ENCODE data around the gene WNT10A. TPM values are rescaled to one million over a fixed set of nuclear protein-coding genes. Genes with fewer than 3 reads are reported as not detected.
"Not testable (repeated sequence)": the region's sequence is repeated elsewhere in the genome, so short reads cannot be mapped to it uniquely, and the experiment has no call there.

WNT10A gene
- total and polyA plus RNA-seq, 3 donors from 2014 or later = 1.5 to 2.5 (median 2.1) TPM

GRCh38 chr2:218833023-218833609 lies 47.5 kb upstream of the WNT10A start:
- Histone ChIP-seq H3K4me1 (peaks cover 8% of the 10 kb centered on the region), H3K9me3 (no peaks in the 10 kb centered on the region), H3K36me3 (ENCODE audit: low read depth, missing control alignments) (no peaks in the 10 kb centered on the region), H3K4me3 (no peak overlapping the region), H3K27me3 (no peaks in the 10 kb centered on the region), H3K27ac (no peak overlapping the region)
- DNase-seq = no peak
- TF ChIP-seq CTCF (IDR thresholded peaks at IDR 0.05) (no peak), POLR2A (IDR thresholded peaks at IDR 0.05) (no peak)
- WGBS, 2 donors = 70 to 79% methylated on average over 4 of the region's 4 CpGs
- intact Hi-C loops (cut with DNase I; ENCODE audit: low total_unique reads) = no loop called here

- peaks cover 8% of the 10 kb centered on the region for H3K4me1 ChIP-seq
- H3K27ac ChIP-seq = no peak overlapping the region
- H3K9me3 ChIP-seq = no peaks in the 10 kb centered on the region
- no peaks in the 10 kb centered on the region for H3K27me3 ChIP-seq
- 82 to 85% methylated on average over 4 of the region's 4 CpGs for WGBS, 2 donors
- intact Hi-C loops (cut with DNase I; ENCODE audit: low total_unique reads) = no loop called here
- no peak for TF ChIP-seq POLR2A (IDR thresholded peaks at IDR 0.05)
- TF ChIP-seq CTCF (IDR thresholded peaks at IDR 0.05) = no peak
- H3K36me3 ChIP-seq (ENCODE audit: low read depth, missing control alignments) = no peaks in the 10 kb centered on the region
- no peak overlapping the region for H3K4me3 ChIP-seq
- DNase-seq = no peak
Observed at GRCh38 chr2:218834685-218835084, 46.0 kb upstream of the WNT10A start.

GRCh38 chr2:218837495-218837894 lies 43.2 kb upstream of the WNT10A start:
- Histone ChIP-seq H3K4me3 (no peak overlapping the region), H3K36me3 (ENCODE audit: low read depth, missing control alignments) (no peaks in the 10 kb centered on the region), H3K4me1 (peaks cover 2% of the 10 kb centered on the region), H3K27ac (no peak overlapping the region), H3K27me3 (no peaks in the 10 kb centered on the region), H3K9me3 (no peaks in the 10 kb centered on the region)
- DNase-seq = no peak
- 82% methylated on average over 2 of the region's 2 CpGs for WGBS, 2 donors
- intact Hi-C loops (cut with DNase I; ENCODE audit: low total_unique reads) = no loop called here
- TF ChIP-seq CTCF (IDR thresholded peaks at IDR 0.05) (no peak), POLR2A (IDR thresholded peaks at IDR 0.05) (no peak)

GRCh38 chr2:218839430-218839829 lies 41.2 kb upstream of the WNT10A start:
- Histone ChIP-seq H3K27ac (no peak overlapping the region), H3K36me3 (ENCODE audit: low read depth, missing control alignments) (no peaks in the 10 kb centered on the region), H3K4me3 (no peak overlapping the region), H3K27me3 (no peaks in the 10 kb centered on the region), H3K9me3 (no peaks in the 10 kb centered on the region), H3K4me1 (no peaks in the 10 kb centered on the region)
- DNase-seq = no peak
- intact Hi-C loops (cut with DNase I; ENCODE audit: low total_unique reads) = no loop called here
- TF ChIP-seq CTCF (IDR thresholded peaks at IDR 0.05) (no peak), POLR2A (IDR thresholded peaks at IDR 0.05) (no peak)
- 83% methylated on average over 4 of the region's 4 CpGs for WGBS, 2 donors

GRCh38 chr2:218839888-218840287 lies 40.8 kb upstream of the WNT10A start:
- no peaks in the 10 kb centered on the region for H3K4me1 ChIP-seq
- intact Hi-C loops (cut with DNase I; ENCODE audit: low total_unique reads) = no loop called here

GRCh38 chr2:218844334-218844733 lies 36.3 kb upstream of the WNT10A start:
- H3K36me3 ChIP-seq (ENCODE audit: low read depth, missing control alignments); DNase-seq; H3K4me1 ChIP-seq; intact Hi-C loops (cut with DNase I; ENCODE audit: low total_unique reads); H3K4me3 ChIP-seq; H3K27me3 ChIP-seq; H3K27ac ChIP-seq; H3K9me3 ChIP-seq: not testable (repeated sequence)
- WGBS, 2 donors = 75 to 78% methylated on average over 5 of the region's 5 CpGs

More at GRCh38 chr2:218839888-218840287, 40.8 kb upstream of the WNT10A start:
- Histone ChIP-seq H3K27ac (no peak overlapping the region), H3K36me3 (ENCODE audit: low read depth, missing control alignments) (no peaks in the 10 kb centered on the region), H3K4me3 (no peak overlapping the region), H3K9me3 (no peaks in the 10 kb centered on the region), H3K27me3 (no peaks in the 10 kb centered on the region)
- 89 to 93% methylated on average over 1 of the region's 1 CpG for WGBS, 2 donors
- DNase-seq = no peak
- no peak for TF ChIP-seq POLR2A (IDR thresholded peaks at IDR 0.05)
- no peak for TF ChIP-seq CTCF (IDR thresholded peaks at IDR 0.05)

GRCh38 chr2:218846963-218847362 lies 33.7 kb upstream of the WNT10A start:
- H3K4me3 ChIP-seq; intact Hi-C loops (cut with DNase I; ENCODE audit: low total_unique reads); H3K27ac ChIP-seq; H3K36me3 ChIP-seq (ENCODE audit: low read depth, missing control alignments); H3K9me3 ChIP-seq; H3K27me3 ChIP-seq; H3K4me1 ChIP-seq: not testable (repeated sequence)
- peak; percentile 10 for DNase-seq
- 22 to 67% methylated on average over 5 to 15 of the region's 18 CpGs for WGBS, 2 donors

Measured in testis (tissue), 3 donors.